Stimulated activated CD8-positive, alpha-beta memory T cell treated with anti-CD3 and anti-CD28 coated beads, Interleukin-7, amount 100 ng/mL, for 4 hours (primary cell): ENCODE results near the gene MORN5.

Source experiments
- DNase-seq, 2 donors: peaks; one replicate each; pipeline ENCODE4 v3.0.0-alpha.2; 2020; ENCODE audit warnings: low read depth in 2 of 2

The MORN5 gene

DNA sequence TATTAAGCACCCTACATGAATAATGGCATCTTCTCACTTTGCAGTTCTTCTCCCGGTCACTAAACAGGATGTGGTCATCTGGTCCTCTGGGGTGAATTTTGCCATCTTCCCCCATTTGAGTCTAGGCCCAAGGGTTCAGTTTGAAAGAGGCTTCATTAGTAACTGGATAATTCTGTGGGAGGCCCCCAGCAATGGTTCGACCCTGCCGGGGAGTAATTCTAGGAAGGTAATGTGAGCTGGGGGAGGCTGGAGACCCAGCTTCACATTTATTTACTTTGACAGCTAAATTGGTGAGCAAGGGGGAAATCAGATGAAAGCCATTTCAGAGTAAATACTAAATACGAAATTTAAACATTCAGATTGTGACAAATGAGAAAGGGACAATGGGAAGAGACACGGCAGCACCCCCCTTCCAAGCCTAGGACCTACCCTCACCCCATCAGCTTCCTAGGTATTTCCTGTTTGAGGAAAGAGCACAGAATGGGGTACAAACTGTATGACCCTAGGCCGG, 73.1 kb downstream of the MORN5 start:
- DNase-seq, result no peak

DNA sequence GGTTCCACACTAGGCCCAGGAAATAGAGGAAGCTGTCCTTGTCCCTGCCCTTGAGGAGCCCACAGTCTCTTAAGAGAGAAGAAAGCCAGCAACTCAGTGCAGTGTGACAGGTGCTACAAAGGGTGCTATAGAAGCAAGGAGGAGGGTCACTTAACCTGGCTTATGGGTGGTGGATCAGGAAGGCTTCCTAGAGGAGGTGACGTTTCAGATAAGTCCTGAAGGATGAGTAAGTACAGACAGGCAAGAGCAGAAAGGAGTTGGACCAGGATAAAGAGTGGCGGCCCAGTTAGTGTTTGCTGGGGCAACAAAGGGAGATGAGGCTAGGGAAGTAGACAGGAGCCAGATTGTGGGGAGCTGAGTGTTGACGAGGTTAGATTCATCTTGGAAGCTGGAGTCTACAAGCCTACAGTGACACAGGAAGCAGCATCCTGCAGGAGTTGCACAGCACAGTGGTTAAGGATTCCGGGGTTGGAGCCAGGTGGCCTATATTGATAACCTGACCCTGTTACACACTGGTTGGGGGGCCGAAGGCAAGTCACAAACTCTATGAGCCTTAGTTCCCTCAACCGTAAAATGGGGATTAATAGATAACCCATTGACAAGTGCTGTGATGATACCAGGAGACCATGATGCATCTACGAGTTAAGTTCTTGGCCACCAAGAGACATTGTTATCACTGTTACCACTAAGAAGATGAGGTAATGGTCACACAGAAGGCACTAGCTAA, 74.5 kb downstream of the MORN5 start:
- DNase-seq, result no peak

DNA sequence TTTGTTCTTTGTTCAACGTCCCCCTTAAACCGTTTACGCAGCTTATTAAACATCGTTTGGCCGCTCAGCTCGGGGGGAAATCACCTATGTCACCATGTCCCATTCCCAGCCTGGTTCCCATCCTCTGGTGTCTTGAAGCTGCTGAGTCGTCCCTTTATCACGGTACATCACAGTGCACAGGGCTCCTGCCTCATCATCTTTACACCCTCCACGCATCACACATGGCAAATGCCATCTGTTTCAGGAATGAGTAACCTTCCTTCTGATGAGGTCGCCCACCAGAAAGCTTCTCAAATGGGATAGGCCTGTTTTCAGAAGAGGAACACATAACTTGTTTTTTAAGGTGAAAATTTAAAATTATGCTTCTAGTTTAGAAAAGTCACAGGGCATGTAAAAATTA, 77.0 kb downstream of the MORN5 start:
- no peak for DNase-seq

DNA sequence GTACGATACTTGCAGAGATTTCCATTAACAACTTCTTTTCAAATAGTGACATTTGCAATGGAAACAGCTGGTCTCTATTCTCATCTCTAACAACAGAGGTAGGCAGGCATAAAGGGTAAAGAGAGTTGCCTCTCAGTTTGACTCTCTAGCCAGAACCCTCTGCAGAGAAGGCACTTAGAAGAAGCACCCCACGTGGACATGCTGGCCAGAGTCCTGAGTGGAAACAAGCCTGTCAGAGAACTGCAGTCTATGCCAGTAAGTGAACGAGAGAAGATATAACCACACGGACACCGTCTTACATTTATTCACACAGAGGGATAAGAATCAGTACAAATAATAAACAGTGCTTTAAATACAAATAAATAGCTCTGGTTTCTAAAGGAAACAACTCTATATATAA, 80.0 kb downstream of the MORN5 start:
- no peak for DNase-seq

DNA sequence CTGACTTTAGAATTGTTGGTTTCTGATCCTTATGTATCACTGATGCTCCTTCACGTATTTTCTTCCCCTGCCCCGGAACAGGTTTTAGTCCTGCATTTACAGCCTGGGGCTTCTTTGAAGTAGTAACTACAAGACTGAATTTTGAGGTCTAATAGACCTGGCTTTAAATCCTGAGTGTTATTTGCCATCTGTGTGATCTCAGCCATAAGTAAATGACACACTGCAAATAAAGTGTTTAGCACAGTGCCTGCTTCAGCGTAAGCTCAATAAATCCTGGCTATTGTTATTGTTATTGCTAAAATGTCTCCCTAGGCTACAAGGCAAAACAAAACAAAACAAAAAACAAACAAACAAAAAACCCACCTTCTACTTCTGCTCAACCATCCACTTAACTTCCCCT, 84.6 kb downstream of the MORN5 start:
- DNase-seq, result no peak

DNA sequence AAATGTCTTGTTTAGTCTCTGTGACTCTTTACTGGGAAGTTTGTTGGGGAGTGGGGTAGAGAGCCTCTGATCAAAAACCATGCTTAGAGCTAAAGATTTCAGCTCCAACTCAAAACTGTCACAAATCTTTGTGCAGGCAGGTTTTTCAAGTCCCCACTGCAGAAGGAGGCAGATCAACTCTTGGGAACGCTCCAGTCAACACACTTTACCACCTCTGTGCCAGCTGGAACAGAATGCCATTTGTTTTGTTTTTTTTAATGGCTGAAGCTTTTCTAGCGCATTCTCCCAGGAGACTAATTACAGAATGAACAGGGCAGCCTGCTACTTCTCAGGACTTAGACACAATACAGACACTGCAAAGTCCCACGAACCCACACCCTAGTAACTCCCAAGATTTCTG, 87.0 kb downstream of the MORN5 start:
- DNase-seq, result no peak

DNA sequence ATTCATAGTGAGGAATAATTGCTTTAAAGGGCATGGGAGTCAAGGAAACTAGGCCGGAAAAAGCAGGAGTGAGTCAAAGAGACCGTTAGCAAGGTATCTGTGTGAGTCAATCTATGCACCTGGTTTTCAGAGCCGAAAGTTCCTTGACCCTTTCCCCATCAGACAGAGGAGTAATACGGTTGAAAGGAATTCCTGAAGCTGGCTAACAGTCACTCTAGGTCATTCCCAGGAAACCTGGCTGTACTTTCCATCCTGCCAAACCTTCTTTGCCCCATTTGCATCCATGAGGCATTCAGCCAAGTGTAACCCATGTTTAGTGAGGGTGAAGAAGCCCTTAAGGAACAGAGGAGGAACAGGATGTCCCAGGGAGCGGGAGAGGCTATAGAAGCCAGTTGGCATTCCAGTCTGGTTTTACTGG, 88.7 kb downstream of the MORN5 start:
- DNase-seq, result no peak
